Uterus (tissue), 2 donors: ENCODE data around the gene STXBP1.

Source experiments
- CTCF ChIP-seq, 4 experiments: fragments of 200-600 bp in 2 of 4; fragments of 450-650 bp in 2 of 4; sonication (generic) in 2 of 4; IDR thresholded peaks; one replicate each; pipeline ENCODE4 v1.5.1; 2016 to 2019; ENCODE audit warnings: antibody characterized with exemption in 4 of 4, mild to moderate bottlenecking in 2 of 4, moderate library complexity in 1 of 4
- POLR2A ChIP-seq, 2 donors: fragments of 450-650 bp; IDR thresholded peaks; one replicate each; pipeline ENCODE4 v1.6.1; 2016; ENCODE audit warnings: antibody characterized with exemption in 2 of 2, mild to moderate bottlenecking in 1 of 2, moderate library complexity in 1 of 2

- no peak for TF ChIP-seq CTCF (IDR thresholded peaks at IDR 0.05)
- no peak for TF ChIP-seq POLR2A (IDR thresholded peaks at IDR 0.05)
These were observed 61.2 kb downstream of the STXBP1 start for GRCh38 chr9:127673234-127673633.
